NCI-H446 (cell line): ENCODE results near the gene TJAP1.
A peak's percentile ranks its signal among the peaks of the same experiment; 100 is the strongest.
"Not testable (repeated sequence)": the region's sequence is repeated elsewhere in the genome, so short reads cannot be mapped to it uniquely, and the experiment has no call there.

ENCODE experiments used
- DNase-seq, 2 experiments: peaks; one replicate each; lab custom pipeline; 2025; lab: John Stamatoyannopoulos, UW

The TJAP1 gene

GRCh38 chr6:43481591-43482236 lies 4.3 kb downstream of the TJAP1 start:
- DNase-seq: no peak

DNA sequence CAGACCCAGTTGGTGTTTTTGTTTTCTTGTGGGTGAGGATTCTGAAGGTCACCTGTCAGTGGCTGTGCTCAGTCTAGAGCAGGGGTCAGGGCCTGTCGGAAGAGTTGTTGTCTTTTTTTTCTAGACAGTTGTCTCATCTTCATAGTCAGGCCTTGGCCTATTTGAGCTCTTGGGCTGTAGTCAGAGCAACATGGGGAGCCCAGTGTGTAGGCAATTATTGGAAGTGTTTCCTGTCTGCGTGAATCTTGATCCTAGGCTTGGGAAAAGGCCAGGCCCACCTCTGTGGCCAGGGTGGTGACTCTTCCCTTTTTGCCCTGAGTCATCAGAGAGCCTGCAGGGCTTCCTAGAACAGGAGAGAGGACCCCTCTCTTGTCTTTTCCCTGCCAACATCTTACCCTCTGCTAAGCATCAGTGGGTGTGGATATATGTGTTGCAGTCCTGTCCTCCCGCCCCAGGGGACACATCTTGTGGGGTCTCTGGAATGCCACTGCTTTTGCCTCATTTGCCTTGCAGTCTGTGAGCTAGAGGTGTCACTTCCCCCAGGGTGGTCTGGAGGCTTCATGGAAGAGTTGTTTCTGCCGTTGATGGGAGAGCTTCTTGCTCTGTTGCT lies 11.4 kb downstream of the TJAP1 start:
- DNase-seq: no peak

GRCh38 chr6:43489277-43490072 lies 12.1 kb downstream of the TJAP1 start:
- DNase-seq: no peak

- no peak for DNase-seq
Measured at GRCh38 chr6:43490523-43490939, 13.2 kb downstream of the TJAP1 start.

GRCh38 chr6:43491750-43492661 lies 14.6 kb downstream of the TJAP1 start:
- DNase-seq: peak in 1 of 2 experiments; percentile 76

DNA sequence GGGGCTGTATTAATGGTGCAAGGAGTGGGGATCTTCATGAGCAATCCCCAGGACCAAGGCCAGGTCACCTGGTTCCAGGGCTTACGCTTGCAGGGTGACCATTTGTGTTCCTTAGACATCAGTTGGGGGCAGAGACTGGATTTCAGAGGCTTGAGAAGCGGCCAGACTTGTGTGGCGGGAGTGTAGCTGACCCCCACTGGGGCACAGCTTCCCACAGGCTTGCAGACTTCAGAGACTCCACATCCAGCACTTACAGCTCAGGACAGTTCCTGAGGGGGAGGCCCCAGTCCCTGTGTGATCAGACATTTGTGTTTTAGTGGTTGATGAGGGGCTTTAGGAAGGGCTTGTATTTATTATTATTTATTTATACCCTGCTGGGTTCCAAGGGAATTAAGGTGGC lies 15.3 kb downstream of the TJAP1 start:
- DNase-seq: no peak

DNA sequence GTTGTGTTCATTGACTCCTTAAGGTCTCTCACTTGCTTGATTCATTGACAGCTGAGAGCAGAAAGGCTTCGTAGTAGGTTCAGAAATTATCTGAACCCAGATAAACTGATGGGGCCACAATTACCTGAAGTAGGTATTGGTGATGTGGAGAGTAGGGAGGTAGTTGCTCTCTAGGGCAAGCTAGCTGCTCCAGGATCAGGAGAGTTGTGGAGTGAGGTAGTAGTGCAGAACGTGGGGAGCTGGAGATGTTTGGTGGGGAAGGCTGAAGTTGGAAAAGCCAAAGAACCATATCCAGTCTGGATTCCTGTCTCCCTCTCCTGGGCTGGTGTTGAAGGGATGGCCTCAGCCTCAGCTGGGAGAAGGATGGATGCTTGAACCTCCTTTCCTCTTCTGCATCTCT lies 15.9 kb downstream of the TJAP1 start:
- no peak for DNase-seq

DNA sequence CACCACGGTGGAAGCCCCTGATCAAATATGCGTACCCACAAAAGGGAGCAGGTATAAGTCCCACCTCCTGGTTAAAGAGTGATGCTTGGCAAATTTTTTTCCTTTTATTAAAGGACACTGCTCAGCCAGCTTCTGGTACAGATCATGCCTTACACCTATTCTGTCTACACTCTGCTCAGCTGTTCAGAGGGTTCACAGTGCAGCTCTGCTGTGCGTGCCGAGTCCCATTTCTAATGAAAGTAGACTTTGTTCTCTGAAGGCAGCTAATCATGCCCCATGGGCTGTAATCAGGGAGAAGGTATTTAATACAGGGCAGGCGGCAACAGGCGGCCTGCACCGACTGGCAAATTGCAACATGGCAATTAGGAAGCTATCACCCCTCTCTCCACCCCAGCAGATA lies 16.5 kb downstream of the TJAP1 start:
- DNase-seq: no peak

DNA sequence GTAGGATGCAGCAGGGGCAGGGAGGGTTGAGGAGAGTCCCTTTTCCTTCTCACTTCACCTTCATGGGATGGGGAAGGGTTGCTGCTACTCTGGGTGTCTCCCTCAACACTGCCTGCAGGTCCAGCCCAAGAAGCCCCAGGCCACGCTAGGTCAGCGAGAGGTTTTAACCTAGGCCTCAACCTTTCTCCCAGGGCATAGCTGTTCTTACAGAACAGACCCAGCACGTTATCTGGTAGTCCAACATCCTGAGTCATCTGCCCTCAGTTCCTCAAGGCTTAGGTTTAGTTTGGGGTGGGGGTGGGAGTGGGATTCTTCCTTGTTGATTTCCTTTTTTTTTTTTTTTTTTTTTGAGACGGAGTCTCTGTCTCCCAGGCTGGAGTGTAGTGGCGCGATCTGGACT lies 17.0 kb downstream of the TJAP1 start:
- DNase-seq: no peak

DNA sequence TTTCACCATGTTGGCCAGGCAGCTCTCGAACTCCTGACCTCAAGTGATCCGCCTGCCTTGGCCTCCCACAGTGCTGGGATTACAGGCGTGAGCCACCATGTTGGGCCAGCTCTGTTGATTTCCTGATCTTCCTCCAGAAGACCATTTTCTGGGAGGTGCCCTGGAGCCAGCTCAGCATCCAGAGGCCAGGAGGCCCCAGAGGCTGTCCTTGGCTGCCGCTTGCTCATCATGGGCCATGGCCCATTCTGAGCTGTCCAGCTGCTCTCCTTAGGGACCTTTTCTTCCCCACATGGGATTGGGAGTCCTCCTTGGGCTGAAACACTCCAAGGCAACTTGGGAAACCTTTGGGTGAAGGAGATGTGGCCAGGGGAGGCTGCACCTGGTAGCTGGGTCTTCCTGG lies 17.4 kb downstream of the TJAP1 start:
- no peak for DNase-seq

- DNase-seq: no peak
Measured at GRCh38 chr6:43495409-43495941, 18.1 kb downstream of the TJAP1 start.

DNA sequence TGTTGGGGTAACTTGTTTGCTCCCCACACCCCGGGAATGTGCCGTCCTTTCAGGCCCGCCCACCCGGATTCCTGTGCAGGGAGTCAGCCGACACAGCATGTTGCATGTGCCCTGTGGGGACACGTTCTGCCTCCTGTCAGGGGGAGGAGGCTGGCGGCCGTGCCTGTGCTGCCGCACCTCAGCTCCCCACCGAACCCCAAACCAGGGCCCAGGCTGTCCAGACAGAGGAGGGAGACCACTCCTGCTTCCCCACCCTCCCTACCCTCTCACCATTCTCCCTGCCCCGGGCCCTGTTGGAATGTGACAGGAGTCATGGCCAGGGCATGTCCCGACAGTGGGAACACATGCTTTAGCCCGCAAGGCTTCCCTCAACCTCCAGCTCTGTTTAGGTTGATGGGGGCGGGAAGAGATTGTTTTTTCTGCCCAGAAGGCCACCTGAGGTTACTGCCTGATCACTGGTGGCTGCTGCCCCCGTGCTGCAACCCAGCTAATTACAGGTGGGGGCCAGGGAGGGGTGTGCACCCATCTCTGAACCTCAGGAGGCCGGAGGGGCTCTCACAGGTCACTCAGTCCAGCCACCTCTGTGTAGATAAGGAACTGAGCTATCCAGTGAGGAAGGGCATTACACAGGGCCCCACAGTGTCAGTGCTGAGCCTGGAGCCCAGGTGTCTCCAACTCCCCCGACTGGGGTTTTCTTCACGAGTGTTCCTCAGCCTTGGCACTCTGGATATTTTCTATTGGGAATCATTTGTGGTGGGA lies 19.2 kb downstream of the TJAP1 start:
- no peak for DNase-seq

DNA sequence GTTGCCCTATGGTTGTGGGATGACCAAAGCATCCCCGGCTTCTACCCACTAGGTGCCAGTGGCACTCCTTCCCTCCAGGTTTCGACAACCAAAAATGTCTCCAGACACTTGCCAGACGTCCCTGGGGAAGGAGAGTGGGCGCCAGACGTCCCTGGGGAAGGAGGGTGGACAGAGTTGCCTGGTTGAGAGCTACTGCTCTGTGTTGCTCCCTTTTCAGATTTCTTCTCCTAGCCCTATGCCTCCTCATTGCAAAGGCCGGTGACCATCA lies 19.7 kb downstream of the TJAP1 start:
- DNase-seq: no peak

DNA sequence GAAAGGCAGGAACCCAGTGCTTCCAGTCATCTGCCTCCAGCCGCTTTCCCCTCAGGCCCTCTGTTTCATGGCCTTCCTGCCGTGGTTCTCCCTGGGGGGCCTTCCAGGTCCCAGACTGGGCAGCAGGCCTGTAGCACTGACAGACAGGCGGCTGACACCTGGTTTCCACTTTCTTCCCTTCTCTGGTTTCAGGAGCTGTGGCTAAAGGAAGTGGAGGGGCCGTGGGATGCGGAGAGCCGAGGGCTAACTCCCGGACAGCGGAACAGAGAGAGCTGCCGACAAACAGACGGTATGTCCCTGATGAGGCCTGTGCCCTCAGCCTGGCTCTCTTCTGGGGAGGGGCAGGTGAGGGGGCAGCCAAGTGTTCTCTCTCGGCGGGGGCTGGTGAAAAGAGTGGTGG lies 20.3 kb downstream of the TJAP1 start:
- no peak for DNase-seq

- not testable (repeated sequence) for DNase-seq
Measured at GRCh38 chr6:43498291-43498690, 20.9 kb downstream of the TJAP1 start.

DNA sequence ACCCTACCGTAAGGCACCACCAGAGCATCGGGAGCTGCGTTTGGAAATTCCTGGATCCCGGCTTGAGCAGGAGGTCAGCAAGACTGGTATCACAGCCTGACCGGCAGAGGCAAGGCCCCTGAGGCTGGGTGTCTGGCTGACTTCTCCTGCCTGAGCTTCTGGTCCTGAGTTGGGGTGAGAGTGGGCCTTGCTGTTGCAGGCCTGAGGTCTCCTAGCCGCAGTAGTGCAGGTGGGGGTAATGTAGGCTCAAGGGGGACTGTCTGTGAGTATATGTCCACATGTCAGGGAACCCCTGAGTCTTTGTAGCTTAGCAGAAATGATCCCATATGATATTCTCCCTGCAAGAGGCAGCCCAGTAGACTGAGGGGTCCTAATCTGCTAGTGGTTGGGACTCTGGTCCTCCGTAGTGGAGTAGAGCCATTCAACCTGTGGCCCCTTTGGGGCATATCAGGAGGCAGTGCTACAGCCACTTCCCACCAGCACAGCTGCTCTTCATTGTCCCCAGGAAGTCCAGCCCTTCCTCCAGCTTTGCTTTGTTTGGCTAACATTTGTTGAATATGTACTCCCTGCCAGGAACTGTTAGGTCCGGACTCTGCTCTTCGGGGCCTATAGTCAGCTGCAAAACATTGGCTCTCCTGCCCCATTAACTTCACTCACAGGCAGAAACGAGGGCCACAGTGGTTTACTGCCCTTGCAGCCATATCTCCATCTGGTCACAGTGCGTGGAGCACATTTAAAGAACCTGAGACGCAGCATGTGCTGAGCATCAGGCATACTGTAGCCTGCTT lies 21.9 kb downstream of the TJAP1 start:
- no peak for DNase-seq

DNA sequence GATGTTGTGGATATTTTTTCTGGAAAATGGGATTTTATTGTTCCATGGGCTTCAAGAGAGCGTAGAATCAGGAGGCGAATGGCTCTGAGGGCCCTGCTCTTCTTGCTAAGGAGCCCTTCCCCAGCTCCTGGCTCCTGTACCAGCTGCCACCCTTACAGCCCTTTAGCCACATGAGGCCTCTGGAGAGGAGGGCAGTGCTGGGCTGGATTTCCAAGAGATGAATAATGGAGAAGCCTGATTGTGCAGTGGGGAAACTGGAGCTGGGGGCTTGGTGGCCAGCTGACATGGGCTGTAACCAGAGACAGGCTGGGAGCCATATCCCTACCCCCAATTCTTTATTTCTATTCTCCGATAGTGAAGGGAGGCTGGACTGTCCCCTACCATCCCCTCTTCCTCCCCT lies 23.6 kb downstream of the TJAP1 start:
- no peak for DNase-seq

DNA sequence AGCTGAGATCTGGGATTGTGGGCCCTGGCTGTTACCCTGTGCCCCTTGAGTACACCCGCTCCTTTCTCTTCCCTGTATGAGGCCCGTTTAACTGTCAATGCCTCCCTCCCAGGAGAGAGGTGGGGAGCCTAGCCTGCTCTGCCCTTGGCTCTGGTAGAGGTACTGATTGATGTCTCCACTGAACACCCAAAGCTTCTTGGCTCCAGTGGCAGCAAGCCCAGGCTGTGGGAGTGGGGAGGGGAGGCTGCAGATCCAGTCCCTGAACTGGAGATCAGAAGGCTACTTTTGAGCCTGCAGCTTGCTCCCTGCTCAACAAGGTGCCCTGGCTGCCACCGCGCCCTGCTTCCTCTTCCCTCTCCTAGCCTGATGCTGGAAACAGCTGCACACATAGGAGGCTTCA lies 25.3 kb downstream of the TJAP1 start:
- DNase-seq: no peak

GRCh38 chr6:43503443-43503842 lies 26.1 kb downstream of the TJAP1 start:
- DNase-seq: no peak

GRCh38 chr6:43504756-43505593 lies 27.6 kb downstream of the TJAP1 start:
- no peak for DNase-seq
